HG02973 (cell line): Measurements from ENCODE around the gene CFTR.
"Not testable (repeated sequence)": the region's sequence is repeated elsewhere in the genome, so short reads cannot be mapped to it uniquely, and the experiment has no call there.

Source experiments
- ATAC-seq: cut with Tn5 transposase; IDR thresholded peaks from one replicate; pipeline ENCODE4 v1.9.1; 2021; ENCODE audit warnings: moderate library complexity; ENCODE audit not compliant: unreplicated experiment

The CFTR gene

DNA sequence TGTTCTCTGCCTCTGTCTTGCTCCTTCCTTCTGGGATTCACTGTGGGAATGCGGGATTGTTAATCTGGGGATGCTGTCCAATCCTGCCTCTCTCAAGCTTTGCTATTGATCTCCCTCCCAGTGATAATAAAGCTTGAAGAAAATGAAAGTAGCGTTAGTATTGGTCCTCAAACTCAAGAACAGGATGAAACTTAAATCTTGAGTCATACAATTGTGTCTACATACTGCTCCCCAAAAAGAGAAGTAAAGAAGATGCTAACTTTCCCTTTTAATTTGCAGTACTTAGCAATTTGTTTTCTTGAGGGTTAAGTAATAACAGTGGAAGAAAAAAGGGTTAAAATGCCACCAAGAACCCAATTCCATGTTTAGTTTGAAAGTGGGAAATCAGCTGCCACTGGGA, 13.6 kb downstream of the CFTR start:
- ATAC-seq, result no peak

DNA sequence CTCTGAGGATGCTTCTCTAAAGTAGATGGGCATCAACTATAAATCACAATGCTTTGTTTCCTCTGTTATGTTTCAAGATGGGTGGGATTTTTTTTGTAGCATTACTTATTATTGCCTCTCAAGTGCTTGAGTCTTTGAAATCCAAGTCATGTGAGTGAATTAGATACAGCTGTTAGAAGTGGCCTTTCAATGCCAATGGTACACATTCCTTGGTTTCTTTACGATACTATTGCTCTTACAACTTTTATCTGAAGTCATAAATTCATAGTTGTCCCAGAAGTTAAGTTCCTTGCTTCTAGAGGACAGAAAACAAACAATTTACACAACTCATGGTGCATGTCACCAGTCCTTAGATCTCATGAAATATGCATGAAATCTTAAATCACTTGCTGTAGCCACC, 15.5 kb downstream of the CFTR start:
- no peak for ATAC-seq

- no peak for ATAC-seq
Measured at GRCh38 chr7:117502331-117502730, 22.5 kb downstream of the CFTR start.

- no peak for ATAC-seq
Measured at GRCh38 chr7:117505238-117505637, 25.4 kb downstream of the CFTR start.

DNA sequence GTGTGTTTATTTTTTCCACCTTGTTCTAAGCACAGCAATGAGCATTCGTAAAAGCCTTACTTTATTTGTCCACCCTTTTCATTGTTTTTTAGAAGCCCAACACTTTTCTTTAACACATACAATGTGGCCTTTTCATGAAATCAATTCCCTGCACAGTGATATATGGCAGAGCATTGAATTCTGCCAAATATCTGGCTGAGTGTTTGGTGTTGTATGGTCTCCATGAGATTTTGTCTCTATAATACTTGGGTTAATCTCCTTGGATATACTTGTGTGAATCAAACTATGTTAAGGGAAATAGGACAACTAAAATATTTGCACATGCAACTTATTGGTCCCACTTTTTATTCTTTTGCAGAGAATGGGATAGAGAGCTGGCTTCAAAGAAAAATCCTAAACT, 28.9 kb downstream of the CFTR start:
- ATAC-seq, result no peak

- ATAC-seq, result not testable (repeated sequence)
Measured at GRCh38 chr7:117517194-117517593, 37.4 kb downstream of the CFTR start.

- ATAC-seq, result no peak
Measured at GRCh38 chr7:117530390-117530789, 50.6 kb downstream of the CFTR start.

- no peak for ATAC-seq
Measured at GRCh38 chr7:117531595-117532244, 51.9 kb downstream of the CFTR start.

DNA sequence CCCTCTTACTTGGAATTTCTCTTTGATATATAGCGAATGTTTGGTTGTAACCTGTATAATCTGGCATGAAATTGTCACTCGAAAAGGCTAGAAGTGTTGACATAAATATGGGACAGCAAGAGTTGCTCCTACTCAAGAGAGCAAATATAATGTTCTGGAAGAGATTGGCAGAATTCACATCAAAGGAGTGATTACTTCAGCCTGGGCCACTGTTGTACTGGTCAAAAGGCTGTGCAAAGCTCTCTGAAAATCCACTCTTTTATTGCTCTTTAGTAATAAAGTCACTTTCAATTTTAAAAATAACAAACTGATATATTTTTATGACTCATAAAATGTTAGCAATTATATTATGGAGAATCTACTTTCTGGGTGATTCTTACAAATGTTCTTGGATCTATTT, 58.2 kb downstream of the CFTR start:
- no peak for ATAC-seq

- no peak for ATAC-seq
Measured at GRCh38 chr7:117544061-117544460, 64.2 kb downstream of the CFTR start.

DNA sequence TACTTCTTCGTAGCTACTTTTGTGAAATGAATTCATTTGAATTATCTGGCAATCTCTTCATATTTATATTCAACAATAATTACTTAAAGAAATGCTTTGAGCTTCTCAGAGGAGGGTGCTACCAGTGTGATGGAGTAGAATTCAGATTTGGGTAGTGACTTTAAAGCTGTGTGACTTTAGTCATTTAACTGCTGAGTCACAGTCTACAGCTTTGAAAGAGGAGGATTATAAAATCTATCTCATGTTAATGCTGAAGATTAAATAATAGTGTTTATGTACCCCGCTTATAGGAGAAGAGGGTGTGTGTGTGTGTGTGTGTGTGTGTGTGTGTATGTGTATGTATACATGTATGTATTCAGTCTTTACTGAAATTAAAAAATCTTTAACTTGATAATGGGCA, 68.2 kb downstream of the CFTR start:
- no peak for ATAC-seq

GRCh38 chr7:117550625-117551024, 70.8 kb downstream of the CFTR start:
- no peak for ATAC-seq

DNA sequence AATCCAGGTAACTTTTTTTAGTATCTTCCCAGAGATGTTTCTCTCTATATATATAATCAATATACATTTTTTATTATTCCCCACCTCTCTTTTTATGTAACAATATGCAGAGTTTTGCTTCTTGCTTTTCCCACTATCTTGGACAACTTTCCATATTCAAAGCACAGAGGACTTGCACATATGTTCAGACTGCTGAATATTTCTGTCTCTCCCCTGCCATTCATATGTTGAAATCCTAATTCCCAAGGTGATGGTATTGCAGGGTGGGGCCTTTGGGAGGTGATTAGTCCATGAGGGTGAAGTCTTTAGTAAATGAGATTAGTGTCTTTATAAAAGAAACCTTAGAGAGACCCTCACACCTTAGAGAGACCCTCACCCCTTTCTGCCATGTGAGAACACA, 72.8 kb downstream of the CFTR start:
- ATAC-seq, result no peak

GRCh38 chr7:117555260-117555659, 75.4 kb downstream of the CFTR start:
- ATAC-seq, result no peak

GRCh38 chr7:117559391-117559790, 79.6 kb downstream of the CFTR start:
- no peak for ATAC-seq

GRCh38 chr7:117560030-117560429, 80.2 kb downstream of the CFTR start:
- no peak for ATAC-seq

DNA sequence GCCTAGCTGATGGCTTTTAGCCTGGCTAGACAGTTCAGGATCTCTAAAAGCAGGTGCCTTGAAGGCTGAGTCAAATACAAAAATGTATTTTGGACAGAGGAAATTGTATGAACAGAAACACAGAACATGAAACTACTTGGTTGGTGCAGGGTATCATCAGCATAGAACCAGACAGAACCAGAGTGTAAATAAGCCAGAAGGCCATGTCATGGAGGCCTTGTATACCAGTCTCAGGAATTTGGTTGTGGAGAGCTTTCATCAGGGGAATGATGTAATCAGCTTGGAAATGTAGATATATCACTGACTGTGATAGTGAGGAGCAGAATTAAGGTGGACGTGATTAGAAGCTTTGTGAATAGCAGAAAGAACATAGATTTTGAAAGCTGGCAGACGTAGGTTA, 82.9 kb downstream of the CFTR start:
- no peak for ATAC-seq

- ATAC-seq, result no peak
Measured at GRCh38 chr7:117564080-117564479, 84.3 kb downstream of the CFTR start.

GRCh38 chr7:117564627-117565026, 84.8 kb downstream of the CFTR start:
- ATAC-seq, result no peak

DNA sequence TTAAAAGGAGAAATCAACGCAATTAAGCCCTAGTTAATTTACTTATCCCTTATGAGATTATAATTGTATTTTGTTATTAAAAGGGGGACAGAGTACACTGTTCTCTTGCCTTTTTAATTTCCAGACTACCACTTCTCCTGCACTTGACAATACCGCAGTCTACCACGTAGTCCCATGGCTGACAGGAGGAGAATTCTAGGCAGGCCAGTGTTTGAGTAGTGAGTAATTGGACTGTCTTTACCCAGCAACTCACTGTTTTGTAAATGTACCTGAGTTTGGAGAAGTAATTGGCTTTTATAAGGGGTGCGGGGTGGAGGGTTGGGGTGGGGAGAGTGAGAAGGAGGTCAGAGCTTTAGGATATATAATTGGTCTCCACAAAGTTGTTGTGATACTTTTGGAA, 85.4 kb downstream of the CFTR start:
- ATAC-seq, result no peak

- no peak for ATAC-seq
Measured at GRCh38 chr7:117567781-117568180, 88.0 kb downstream of the CFTR start.

GRCh38 chr7:117572856-117573620, 93.2 kb downstream of the CFTR start:
- ATAC-seq, result no peak

DNA sequence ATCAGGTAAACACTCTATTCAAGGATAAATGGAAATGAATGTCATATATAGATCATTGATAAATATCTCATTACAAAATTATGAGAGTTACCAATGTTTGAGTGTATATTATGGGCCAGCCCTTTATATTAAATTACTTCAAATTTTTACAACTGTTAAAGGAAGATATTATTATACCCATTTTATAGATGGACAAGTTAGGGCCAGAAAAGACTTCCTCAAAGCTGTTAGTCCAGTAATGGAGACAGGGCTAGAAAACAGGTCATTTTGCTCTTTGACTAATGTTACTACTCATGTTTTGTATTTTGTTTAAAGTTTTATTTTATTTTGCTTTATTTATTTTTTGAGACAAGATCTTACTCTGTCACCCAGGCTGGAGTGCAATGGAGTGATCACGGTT, 101.6 kb downstream of the CFTR start:
- ATAC-seq, result no peak
